T47D (cell line): ENCODE data around the gene FAXDC2.
A peak's percentile ranks its signal among the peaks of the same experiment; 100 is the strongest.

Experiments
- DNase-seq, 2 experiments: peaks; one replicate each; pipeline versions ENCODE4 v3.0.0 to v3.0.0-alpha.2; 2011 to 2012; ENCODE audit warnings: low read depth in 1 of 2, low spot score in 1 of 2
- JUND ChIP-seq: IDR thresholded peaks from 2 replicates; pipeline ENCODE4 v1.6.1; 2012; ENCODE audit warnings: low read depth
- in situ Hi-C: cut with HindIII; loops from 2 replicates; pipeline ENCODE4 v1.10.0; 2016; ENCODE audit warnings: low sequenced_read_pairs, low pct_unique_long_range_greater_than_20kb

The FAXDC2 gene

GRCh38 chr5:154816891-154817492 lies 33.4 kb downstream of the FAXDC2 start:
- TF ChIP-seq JUND: no peak
- DNase-seq: no peak
- in situ Hi-C loops: no loop called here

- no peak for TF ChIP-seq JUND
- in situ Hi-C loops: no loop called here
Observed at GRCh38 chr5:154815684-154816247, 34.6 kb downstream of the FAXDC2 start.

GRCh38 chr5:154815025-154815424 lies 35.4 kb downstream of the FAXDC2 start:
- TF ChIP-seq JUND: no peak
- no peak for DNase-seq
- in situ Hi-C loops: no loop called here

More at GRCh38 chr5:154815684-154816247, 34.6 kb downstream of the FAXDC2 start:
- DNase-seq: no peak

- in situ Hi-C loops: no loop called here
- TF ChIP-seq JUND: no peak
- DNase-seq: no peak
Observed at GRCh38 chr5:154813736-154814135, 36.7 kb downstream of the FAXDC2 start.

GRCh38 chr5:154813158-154813557 lies 37.2 kb downstream of the FAXDC2 start:
- in situ Hi-C loops: no loop called here
- no peak for TF ChIP-seq JUND

GRCh38 chr5:154811653-154812465 lies 38.5 kb downstream of the FAXDC2 start:
- DNase-seq: peak; percentile 54 to 74
- in situ Hi-C loops: no loop called here
- TF ChIP-seq JUND: no peak

More at GRCh38 chr5:154813158-154813557, 37.2 kb downstream of the FAXDC2 start:
- no peak for DNase-seq

GRCh38 chr5:154811239-154811638 lies 39.2 kb downstream of the FAXDC2 start:
- DNase-seq: no peak
- no peak for TF ChIP-seq JUND
- in situ Hi-C loops: no loop called here

GRCh38 chr5:154806176-154806575 lies 44.2 kb downstream of the FAXDC2 start:
- DNase-seq: no peak
- TF ChIP-seq JUND: no peak
- in situ Hi-C loops: no loop called here

GRCh38 chr5:154802050-154802449 lies 48.4 kb downstream of the FAXDC2 start:
- no peak for DNase-seq
- no peak for TF ChIP-seq JUND
- in situ Hi-C loops: no loop called here

GRCh38 chr5:154801083-154801482 lies 49.3 kb downstream of the FAXDC2 start:
- TF ChIP-seq JUND: no peak
- DNase-seq: no peak
- in situ Hi-C loops: no loop called here

- no peak for TF ChIP-seq JUND
- DNase-seq: no peak
- in situ Hi-C loops: no loop called here
Observed at GRCh38 chr5:154800582-154800981, 49.8 kb downstream of the FAXDC2 start.

- DNase-seq: no peak
- in situ Hi-C loops: no loop called here
- no peak for TF ChIP-seq JUND
Observed at GRCh38 chr5:154797762-154798161, 52.6 kb downstream of the FAXDC2 start.

- in situ Hi-C loops: no loop called here
- DNase-seq: no peak
- no peak for TF ChIP-seq JUND
Observed at GRCh38 chr5:154795235-154795596, 55.2 kb downstream of the FAXDC2 start.
